NCI-H2171 treated with DMSO at 0.1 percent for 48 hours (cell line): Measurements from ENCODE around the gene ZNF600.
A peak's percentile ranks its signal among the peaks of the same experiment; 100 is the strongest.
"Not testable (repeated sequence)": the region's sequence is repeated elsewhere in the genome, so short reads cannot be mapped to it uniquely, and the experiment has no call there.

ENCODE experiments used
- DNase-seq: peaks from one replicate; lab custom pipeline; 2025; lab: John Stamatoyannopoulos, UW

Gene ZNF600

GRCh38 chr19:52741951-52742485, 44.6 kb downstream of the ZNF600 start:
- DNase-seq: no peak

DNA sequence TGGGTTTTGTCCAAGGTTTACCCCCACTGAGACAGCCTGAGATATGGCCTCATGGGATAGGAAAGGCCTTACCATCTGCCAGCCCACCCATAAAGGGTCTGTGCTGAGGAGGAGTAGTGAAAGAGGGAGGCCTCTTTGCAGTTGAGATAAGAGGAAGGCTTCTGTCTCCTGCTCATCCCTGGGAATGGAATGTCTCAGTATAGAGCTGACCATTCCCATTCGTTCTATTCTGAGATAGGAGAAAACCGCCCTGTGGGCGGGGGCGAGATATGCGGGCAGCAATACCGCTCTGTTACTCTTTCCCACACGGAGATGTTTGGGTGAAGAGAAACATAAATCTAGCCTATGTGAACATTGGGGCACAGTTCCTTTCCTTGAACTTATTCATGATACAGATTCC, 45.2 kb downstream of the ZNF600 start:
- DNase-seq: not testable (repeated sequence)

DNA sequence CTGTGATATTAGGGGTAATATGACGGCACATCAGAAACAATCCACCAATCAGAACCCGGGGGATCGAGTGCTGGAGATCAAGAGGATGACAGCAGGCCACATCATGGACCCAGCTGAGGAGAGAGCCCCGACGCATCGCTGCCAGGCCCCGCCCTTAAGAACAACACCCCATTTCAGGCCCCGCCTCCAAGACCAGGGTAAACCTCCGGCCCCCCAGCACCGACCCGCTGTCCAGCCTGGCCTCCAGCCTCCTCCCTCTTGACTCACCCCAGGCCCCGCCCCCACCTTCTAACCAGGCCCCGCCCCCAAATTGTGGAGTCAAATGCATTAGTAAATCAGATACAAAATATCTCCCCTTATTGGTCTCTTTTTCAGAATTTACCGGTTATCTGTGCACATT, 47.0 kb downstream of the ZNF600 start:
- DNase-seq: no peak

DNA sequence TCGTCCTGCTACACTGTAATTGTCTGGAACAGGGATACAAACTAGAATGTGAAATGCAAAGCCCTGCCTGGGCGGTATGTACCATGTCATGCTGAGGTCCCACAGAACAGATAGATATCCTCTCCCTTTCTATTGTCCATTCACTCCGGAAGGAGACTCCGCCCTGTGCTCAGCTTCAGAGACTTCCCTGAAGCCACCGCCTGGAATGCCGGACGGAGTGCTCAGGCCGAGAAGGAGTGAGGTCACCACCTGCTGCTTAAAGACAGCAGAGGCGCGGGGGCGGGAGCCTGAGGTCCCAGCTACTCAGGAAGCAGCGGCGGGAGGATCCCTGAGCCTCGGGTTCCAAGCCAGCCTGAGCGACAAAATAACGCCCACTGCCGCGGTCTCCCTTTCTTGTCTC, 50.9 kb downstream of the ZNF600 start:
- no peak for DNase-seq

DNA sequence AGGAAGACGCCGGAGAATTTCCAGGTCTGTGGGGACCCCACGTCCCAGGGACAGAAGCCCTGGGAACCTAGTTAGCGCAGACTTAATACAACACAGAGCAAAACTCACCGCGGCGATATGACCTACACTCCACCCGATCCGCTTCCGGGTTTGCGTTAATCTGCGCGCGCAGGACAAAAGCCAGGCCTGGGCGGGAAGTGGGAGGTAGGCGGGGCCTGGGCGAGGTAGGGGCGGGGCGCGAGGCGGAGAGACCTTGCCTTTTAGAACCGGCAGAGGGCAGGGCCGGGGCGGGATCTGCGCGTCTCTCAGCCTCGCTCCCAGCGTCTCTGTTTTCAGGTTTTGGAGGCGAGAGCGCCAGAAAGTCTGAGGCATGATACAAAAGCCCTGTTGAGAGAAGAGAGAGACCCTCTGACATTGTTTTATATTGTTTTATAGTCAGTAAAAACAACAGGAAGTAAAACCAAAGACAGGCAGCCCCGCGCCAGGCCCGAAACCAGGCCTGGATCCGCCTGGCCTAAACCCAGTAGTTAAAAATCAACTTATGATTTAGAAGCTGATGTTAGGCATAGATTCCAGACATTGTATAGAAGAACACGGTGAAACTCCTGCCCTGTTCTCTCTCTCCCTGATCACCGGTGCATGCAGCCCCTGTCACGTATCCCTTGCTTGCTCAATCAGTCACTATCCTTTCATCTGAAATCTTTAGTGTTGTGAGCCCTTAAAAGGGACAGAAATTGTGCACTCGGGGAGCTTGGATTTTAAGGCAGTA, 51.5 kb downstream of the ZNF600 start, which contains the start of gene ZNF611:
Gene ZNF611 (minus strand): TSS at position 152 of the 769 bp plus-strand sequence. CDS start 19,150 bp downstream, outside the sequence.
- DNase-seq: peak; percentile 89

GRCh38 chr19:52734331-52734892, 52.2 kb downstream of the ZNF600 start:
- DNase-seq: peak; percentile 30

- not testable (repeated sequence) for DNase-seq
These were observed 60.5 kb downstream of the ZNF600 start for GRCh38 chr19:52726051-52726450.

GRCh38 chr19:52725528-52725961, 61.0 kb downstream of the ZNF600 start:
- no peak for DNase-seq

DNA sequence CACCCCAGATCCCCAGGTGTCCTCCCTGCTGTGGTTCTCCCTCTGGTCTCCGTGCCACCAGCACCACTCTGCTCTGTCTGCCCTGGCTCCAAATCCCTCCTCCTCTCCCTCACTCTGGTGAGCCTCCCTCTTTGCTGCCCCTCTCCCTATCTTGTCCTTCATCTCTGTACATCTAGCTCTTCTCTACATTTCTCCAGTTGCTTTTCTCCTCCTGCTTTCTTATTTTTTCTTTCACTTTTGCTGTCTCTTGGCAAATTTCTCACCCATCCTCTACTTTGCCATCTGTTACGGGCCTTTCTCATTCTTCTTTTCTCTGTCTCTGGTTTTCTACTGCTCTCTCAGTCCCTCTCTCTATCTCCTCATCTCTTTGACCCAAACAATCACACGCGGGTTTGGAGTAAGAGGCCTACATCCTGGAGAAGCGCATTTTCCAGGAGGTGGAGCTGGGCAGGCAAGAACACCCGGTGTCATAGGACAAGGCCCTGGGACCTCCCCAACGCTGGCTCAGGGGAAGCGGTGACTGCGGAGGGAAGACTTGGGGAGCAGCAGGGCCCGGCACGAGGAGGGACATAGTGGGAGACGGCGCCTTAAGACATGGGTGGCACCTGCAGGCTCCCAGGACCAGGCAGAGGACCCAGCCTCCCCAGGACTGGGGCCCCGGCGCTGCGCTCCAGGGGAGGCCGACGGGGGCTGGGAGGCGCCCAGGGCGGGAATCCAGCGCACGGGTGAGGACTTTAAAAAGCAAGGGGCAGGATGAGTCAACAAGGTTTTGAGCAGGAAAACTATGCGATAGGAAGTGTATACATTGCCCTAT, 61.7 kb downstream of the ZNF600 start:
- no peak for DNase-seq

DNA sequence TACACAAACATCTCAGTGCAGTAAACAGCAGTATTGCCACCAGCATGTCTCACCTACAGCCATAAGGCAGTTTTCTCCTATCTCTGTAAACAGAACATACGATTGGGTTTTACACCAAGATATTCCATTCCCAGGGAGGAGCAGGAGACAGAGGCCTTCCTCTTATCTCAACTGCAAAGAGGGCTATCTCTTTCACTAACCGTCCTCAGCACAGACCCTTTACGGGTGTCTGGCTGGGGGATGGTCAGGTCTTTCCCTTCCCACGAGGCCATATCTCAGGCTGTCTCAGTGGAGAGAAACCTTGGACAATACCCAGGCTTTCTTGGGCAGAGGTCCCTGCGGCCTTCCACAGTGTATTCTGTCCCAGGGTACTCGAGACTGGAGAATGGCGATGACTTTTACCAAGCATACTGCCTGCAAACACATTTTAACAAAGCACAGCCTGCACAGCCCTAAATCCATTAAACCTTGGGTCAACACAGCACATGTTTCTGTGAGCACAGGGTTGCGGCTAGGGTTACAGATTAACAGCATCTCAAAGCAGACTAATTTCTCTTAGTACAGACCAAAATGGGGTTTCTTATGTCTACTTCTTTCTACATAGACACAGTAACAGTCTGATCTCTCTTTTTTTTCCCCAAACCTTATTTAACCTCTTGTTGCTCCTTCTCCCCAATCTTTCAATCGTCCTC, 62.5 kb downstream of the ZNF600 start:
- not testable (repeated sequence) for DNase-seq

DNA sequence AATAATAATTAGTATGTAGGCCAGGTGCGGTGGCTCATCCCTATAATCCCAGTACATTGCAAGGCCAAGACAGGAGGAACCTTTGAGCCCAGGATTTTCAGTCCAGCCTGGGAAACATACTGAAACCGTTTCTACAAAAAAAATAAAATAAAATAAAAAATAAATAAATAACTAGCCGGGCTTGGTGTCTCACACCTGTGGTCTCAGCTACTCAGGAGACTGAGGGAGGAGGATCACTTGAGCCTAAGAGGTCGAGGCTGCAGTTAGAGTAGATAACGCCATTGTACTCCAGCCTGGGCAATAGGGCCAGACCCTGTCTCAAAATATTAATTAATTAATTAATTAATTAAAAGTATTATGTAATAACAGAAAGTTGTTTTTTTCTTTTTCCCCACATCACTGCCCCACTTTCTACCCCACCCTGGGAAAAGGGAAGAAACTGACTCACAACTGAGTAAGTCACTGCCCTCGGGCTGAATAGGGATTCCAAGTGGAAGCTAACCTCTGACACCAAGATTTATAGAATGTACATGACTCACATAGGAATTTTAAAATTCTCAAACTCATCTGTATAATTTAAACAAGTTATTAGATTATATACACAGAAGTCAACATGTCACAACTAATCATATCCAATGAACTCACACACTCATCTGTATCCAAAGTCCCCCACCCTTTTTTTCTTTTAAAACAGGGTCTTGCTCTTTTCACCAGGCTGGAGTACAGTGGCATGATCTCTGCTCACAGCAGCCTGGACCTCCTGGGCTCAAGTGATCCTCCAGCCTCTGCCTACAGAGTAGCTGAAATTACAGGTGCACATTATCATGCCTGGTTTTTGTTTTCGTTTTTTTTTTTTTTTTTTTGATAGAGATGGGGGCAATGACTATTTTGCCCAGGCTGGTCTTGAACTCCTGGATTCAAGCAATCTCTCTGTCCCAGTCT, 64.3 kb downstream of the ZNF600 start:
- no peak for DNase-seq

GRCh38 chr19:52720541-52720940, 66.0 kb downstream of the ZNF600 start:
- DNase-seq: not testable (repeated sequence)

DNA sequence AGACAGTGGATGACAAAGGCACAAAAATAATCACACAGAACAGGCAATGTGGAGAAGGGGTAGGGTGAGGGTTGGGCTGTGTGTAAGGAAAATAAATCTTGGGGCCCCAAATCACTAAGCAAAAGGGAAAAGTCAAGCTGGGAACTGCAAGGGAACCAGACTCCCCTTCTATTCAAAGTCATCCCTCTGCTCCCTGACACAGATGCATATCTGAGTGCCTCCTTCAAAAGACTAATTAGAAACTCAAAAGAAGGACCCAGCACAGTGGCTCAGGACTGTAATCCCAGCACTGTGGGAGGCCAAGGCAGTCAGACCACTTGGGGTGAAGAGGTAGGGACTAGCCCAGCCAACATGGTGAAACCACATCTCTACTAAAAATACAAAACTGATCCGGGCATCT, 70.1 kb downstream of the ZNF600 start:
- DNase-seq: no peak

DNA sequence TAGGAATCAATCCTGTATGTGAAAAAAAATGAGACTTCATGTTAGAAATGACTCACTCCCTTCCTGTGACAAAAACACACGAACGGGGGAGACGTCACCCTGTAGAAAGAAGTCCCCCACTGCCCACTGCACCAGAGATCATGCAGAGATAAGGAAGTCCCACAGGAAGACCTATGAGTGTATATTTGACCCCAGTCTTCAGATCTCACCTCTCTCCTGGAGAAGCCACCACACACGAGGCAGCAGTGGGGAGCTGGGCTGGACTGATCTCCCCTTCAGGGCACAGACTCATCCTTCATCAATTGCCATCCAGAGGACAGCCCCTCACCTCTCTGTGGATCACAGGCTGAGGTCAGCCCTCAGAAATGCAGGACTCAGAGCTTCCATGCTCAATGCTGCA, 70.7 kb downstream of the ZNF600 start:
- DNase-seq: not testable (repeated sequence)

- not testable (repeated sequence) for DNase-seq
These were observed 71.3 kb downstream of the ZNF600 start for GRCh38 chr19:52715330-52715729.
